Measurements from ENCODE around the gene RAD51B.

GRCh38 chr14:68546839-68547238 lies 727.3 kb downstream of the RAD51B start:
- TF ChIP-seq CTCF (IDR thresholded peaks at IDR 0.05; ENCODE audit: poor library complexity) (no peak), EZH2phosphoT487 (IDR thresholded peaks at IDR 0.05; ENCODE audit: low read depth, severe bottlenecking, unreplicated experiment) (no peak)

Data from hepatocyte (in vitro differentiated cells).